Fibroblast of skin of abdomen (primary cell): Measurements from ENCODE around the gene LRRC32.

ENCODE experiments used
- DNase-seq: peaks from one replicate; pipeline ENCODE4 v3.0.0-alpha.2; 2013

Gene LRRC32

GRCh38 chr11:76678321-76678720, 7.8 kb upstream of the LRRC32 start:
- no peak for DNase-seq

GRCh38 chr11:76677458-76677765, 6.9 kb upstream of the LRRC32 start:
- DNase-seq: peak; percentile 58

GRCh38 chr11:76676636-76677457, 6.3 kb upstream of the LRRC32 start:
- DNase-seq: no peak

GRCh38 chr11:76674517-76675400, 4.2 kb upstream of the LRRC32 start:
- DNase-seq: no peak

GRCh38 chr11:76673176-76674142, 2.9 kb upstream of the LRRC32 start:
- no peak for DNase-seq

GRCh38 chr11:76672431-76673175, 2.1 kb upstream of the LRRC32 start:
- DNase-seq: no peak

- DNase-seq: no peak
Observed at GRCh38 chr11:76671626-76672309, 1.2 kb upstream of the LRRC32 start.

GRCh38 chr11:76671237-76671592, 668 bp upstream of the LRRC32 start:
- no peak for DNase-seq

- DNase-seq: peak; percentile 92
Observed at GRCh38 chr11:76669901-76670484, 554 bp downstream of the LRRC32 start.

GRCh38 chr11:76668362-76669155, 2.0 kb downstream of the LRRC32 start:
- DNase-seq: no peak

- no peak for DNase-seq
Observed at GRCh38 chr11:76667856-76668255, 2.7 kb downstream of the LRRC32 start.

- DNase-seq: no peak
Observed at GRCh38 chr11:76667271-76667818, 3.2 kb downstream of the LRRC32 start.

- no peak for DNase-seq
Observed at GRCh38 chr11:76666830-76667229, 3.7 kb downstream of the LRRC32 start.

GRCh38 chr11:76666408-76666807, 4.1 kb downstream of the LRRC32 start:
- no peak for DNase-seq

- no peak for DNase-seq
Observed at GRCh38 chr11:76665921-76666351, 4.6 kb downstream of the LRRC32 start.

- no peak for DNase-seq
Observed at GRCh38 chr11:76665172-76665571, 5.4 kb downstream of the LRRC32 start.

- no peak for DNase-seq
Observed at GRCh38 chr11:76664578-76665061, 5.9 kb downstream of the LRRC32 start.

GRCh38 chr11:76663912-76664440, 6.6 kb downstream of the LRRC32 start:
- DNase-seq: no peak

- DNase-seq: no peak
Observed at GRCh38 chr11:76663486-76663810, 7.1 kb downstream of the LRRC32 start.
